WERI-Rb-1 (cell line): ENCODE results near the gene BIRC5.

Source experiments
- DNase-seq: peaks from one replicate; pipeline ENCODE4 v3.0.0-alpha.2; 2020
- H3K27ac ChIP-seq: fragments of 250-450 bp; sonication (Bioruptor Pico); 2 replicates; pipeline ENCODE4 v1.5.1; 2020; ENCODE audit warnings: mild to moderate bottlenecking, moderate library complexity
- H3K27me3 ChIP-seq: fragments of 250-450 bp; sonication (Bioruptor Pico); 2 replicates; pipeline ENCODE4 v1.5.1; 2021; ENCODE audit warnings: mild to moderate bottlenecking, low read depth, moderate library complexity; ENCODE audit not compliant: insufficient read depth, severe bottlenecking
- H3K36me3 ChIP-seq: fragments of 250-450 bp; sonication (Bioruptor Pico); 2 replicates; pipeline ENCODE4 v1.5.1; 2020; ENCODE audit warnings: mild to moderate bottlenecking, moderate library complexity
- H3K4me3 ChIP-seq: 2 replicates; pipeline ENCODE4 v1.5.1; 2011; ENCODE audit warnings: low read depth, mild to moderate bottlenecking, control low read depth, low read length
- H3K9me3 ChIP-seq: fragments of 250-450 bp; sonication (Bioruptor Pico); 2 replicates; pipeline ENCODE4 v1.5.1; 2021; ENCODE audit warnings: mild to moderate bottlenecking, moderate library complexity; ENCODE audit not compliant: severe bottlenecking
- TF ChIP-seq, protein P1 (sequence below): IDR thresholded peaks from 2 replicates; pipeline ENCODE4 v1.5.1; 2011; ENCODE audit warnings: low read depth, mild to moderate bottlenecking, control low read depth, inconsistent platforms, low read length

Gene BIRC5

DNA sequence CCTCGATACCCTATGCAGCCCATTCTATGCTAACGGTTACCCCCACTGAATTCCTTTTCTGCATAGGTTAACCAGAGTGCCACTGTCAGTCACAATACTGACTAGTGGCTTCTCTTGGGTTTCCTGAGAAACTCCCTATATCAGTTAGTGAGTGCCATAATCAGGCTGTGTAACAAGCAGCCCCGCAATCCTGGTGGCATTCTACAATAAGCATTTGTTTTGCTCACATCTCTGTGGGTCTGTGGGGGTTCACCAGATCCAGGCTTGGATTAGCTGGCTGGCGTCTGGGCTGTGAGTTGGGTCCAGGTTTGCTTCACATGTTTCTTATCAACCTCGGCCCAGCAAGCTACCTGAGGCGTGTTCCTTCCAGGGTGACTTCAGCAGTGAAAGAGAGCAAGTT is 59.8 kb downstream of the BIRC5 start:
- TF ChIP-seq, protein P1, sequence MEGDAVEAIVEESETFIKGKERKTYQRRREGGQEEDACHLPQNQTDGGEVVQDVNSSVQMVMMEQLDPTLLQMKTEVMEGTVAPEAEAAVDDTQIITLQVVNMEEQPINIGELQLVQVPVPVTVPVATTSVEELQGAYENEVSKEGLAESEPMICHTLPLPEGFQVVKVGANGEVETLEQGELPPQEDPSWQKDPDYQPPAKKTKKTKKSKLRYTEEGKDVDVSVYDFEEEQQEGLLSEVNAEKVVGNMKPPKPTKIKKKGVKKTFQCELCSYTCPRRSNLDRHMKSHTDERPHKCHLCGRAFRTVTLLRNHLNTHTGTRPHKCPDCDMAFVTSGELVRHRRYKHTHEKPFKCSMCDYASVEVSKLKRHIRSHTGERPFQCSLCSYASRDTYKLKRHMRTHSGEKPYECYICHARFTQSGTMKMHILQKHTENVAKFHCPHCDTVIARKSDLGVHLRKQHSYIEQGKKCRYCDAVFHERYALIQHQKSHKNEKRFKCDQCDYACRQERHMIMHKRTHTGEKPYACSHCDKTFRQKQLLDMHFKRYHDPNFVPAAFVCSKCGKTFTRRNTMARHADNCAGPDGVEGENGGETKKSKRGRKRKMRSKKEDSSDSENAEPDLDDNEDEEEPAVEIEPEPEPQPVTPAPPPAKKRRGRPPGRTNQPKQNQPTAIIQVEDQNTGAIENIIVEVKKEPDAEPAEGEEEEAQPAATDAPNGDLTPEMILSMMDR, result no peak
- DNase-seq, result no peak
- H3K36me3 ChIP-seq, result no peaks in the 10 kb centered on the region
- no peak overlapping the region for H3K27ac ChIP-seq
- no peaks in the 10 kb centered on the region for H3K27me3 ChIP-seq
- H3K9me3 ChIP-seq, result peaks cover 3% of the 10 kb centered on the region
- no peak overlapping the region for H3K4me3 ChIP-seq
